Measurements from ENCODE around the gene KLHL5.

Gene KLHL5

GRCh38 chr4:39046249-39046648, 15.8 kb upstream of the KLHL5 start:
- in situ Hi-C loops (cut with HindIII; ENCODE audit: low sequenced_read_pairs), result no loop called here
- peak overlapping the region; percentile 69 for H3K4me3 ChIP-seq (ENCODE audit: low read depth, low read length)
- DNase-seq (ENCODE audit: low read depth, low spot score), result peak; percentile 80
- TF ChIP-seq CTCF (IDR thresholded peaks at IDR 0.05; ENCODE audit: low read depth, low read length), result no peak

GRCh38 chr4:39047681-39048080, 14.4 kb upstream of the KLHL5 start:
- DNase-seq (ENCODE audit: low read depth, low spot score), result no peak
- in situ Hi-C loops (cut with HindIII; ENCODE audit: low sequenced_read_pairs), result no loop called here
- no peak for TF ChIP-seq CTCF (IDR thresholded peaks at IDR 0.05; ENCODE audit: low read depth, low read length)
- no peak overlapping the region for H3K4me3 ChIP-seq (ENCODE audit: low read depth, low read length)

GRCh38 chr4:39048311-39048710, 13.7 kb upstream of the KLHL5 start:
- TF ChIP-seq CTCF (IDR thresholded peaks at IDR 0.05; ENCODE audit: low read depth, low read length), result no peak

GRCh38 chr4:39050590-39050989, 11.4 kb upstream of the KLHL5 start:
- in situ Hi-C loops (cut with HindIII; ENCODE audit: low sequenced_read_pairs), result no loop called here
- DNase-seq (ENCODE audit: low read depth, low spot score), result no peak
- no peak overlapping the region for H3K4me3 ChIP-seq (ENCODE audit: low read depth, low read length)
- TF ChIP-seq CTCF (IDR thresholded peaks at IDR 0.05; ENCODE audit: low read depth, low read length), result no peak

More at GRCh38 chr4:39048311-39048710, 13.7 kb upstream of the KLHL5 start:
- no peak for DNase-seq (ENCODE audit: low read depth, low spot score)
- in situ Hi-C loops (cut with HindIII; ENCODE audit: low sequenced_read_pairs), result no loop called here
- H3K4me3 ChIP-seq (ENCODE audit: low read depth, low read length), result no peak overlapping the region

GRCh38 chr4:39051492-39051891, 10.5 kb upstream of the KLHL5 start:
- no peak overlapping the region for H3K4me3 ChIP-seq (ENCODE audit: low read depth, low read length)
- no peak for DNase-seq (ENCODE audit: low read depth, low spot score)
- no peak for TF ChIP-seq CTCF (IDR thresholded peaks at IDR 0.05; ENCODE audit: low read depth, low read length)
- in situ Hi-C loops (cut with HindIII; ENCODE audit: low sequenced_read_pairs), result no loop called here

- in situ Hi-C loops (cut with HindIII; ENCODE audit: low sequenced_read_pairs), result no loop called here
- no peak overlapping the region for H3K4me3 ChIP-seq (ENCODE audit: low read depth, low read length)
- TF ChIP-seq CTCF (IDR thresholded peaks at IDR 0.05; ENCODE audit: low read depth, low read length), result no peak
- DNase-seq (ENCODE audit: low read depth, low spot score), result no peak
These were observed 8.0 kb upstream of the KLHL5 start for GRCh38 chr4:39053983-39054382.

GRCh38 chr4:39054497-39054896, 7.5 kb upstream of the KLHL5 start:
- in situ Hi-C loops (cut with HindIII; ENCODE audit: low sequenced_read_pairs), result no loop called here
- TF ChIP-seq CTCF (IDR thresholded peaks at IDR 0.05; ENCODE audit: low read depth, low read length), result no peak
- no peak overlapping the region for H3K4me3 ChIP-seq (ENCODE audit: low read depth, low read length)
- no peak for DNase-seq (ENCODE audit: low read depth, low spot score)

Data from astrocyte of the spinal cord (primary cell).